8988T (cell line): ENCODE data around the gene TRIM65.
"Not testable (repeated sequence)": the region's sequence is repeated elsewhere in the genome, so short reads cannot be mapped to it uniquely, and the experiment has no call there.

Experiments
- DNase-seq: peaks from one replicate; pipeline ENCODE4 v3.0.0; 2011

Gene TRIM65

GRCh38 chr17:75895370-75896155 lies 1.2 kb downstream of the TRIM65 start:
- peak; percentile 54 for DNase-seq

GRCh38 chr17:75894049-75894733 lies 2.6 kb downstream of the TRIM65 start:
- DNase-seq, result no peak

GRCh38 chr17:75893305-75894048 lies 3.3 kb downstream of the TRIM65 start:
- DNase-seq, result no peak

GRCh38 chr17:75892556-75893224 lies 4.1 kb downstream of the TRIM65 start:
- no peak for DNase-seq

- DNase-seq, result no peak
Observed at GRCh38 chr17:75891605-75892555, 4.9 kb downstream of the TRIM65 start.

- no peak for DNase-seq
Observed at GRCh38 chr17:75891022-75891604, 5.6 kb downstream of the TRIM65 start.

GRCh38 chr17:75889454-75889853 lies 7.3 kb downstream of the TRIM65 start:
- DNase-seq, result no peak

GRCh38 chr17:75888484-75888883 lies 8.3 kb downstream of the TRIM65 start:
- no peak for DNase-seq

GRCh38 chr17:75885860-75886259 lies 10.9 kb downstream of the TRIM65 start:
- DNase-seq, result not testable (repeated sequence)

GRCh38 chr17:75885431-75885830 lies 11.3 kb downstream of the TRIM65 start:
- DNase-seq, result no peak

GRCh38 chr17:75881678-75882454 lies 14.9 kb downstream of the TRIM65 start:
- no peak for DNase-seq

GRCh38 chr17:75880266-75880665 lies 16.5 kb downstream of the TRIM65 start:
- DNase-seq, result no peak

GRCh38 chr17:75878174-75878998 lies 18.4 kb downstream of the TRIM65 start, which contains the start of gene TRIM47:
TSS of gene TRIM47 (minus strand) at chr17:75878581. CDS start at chr17:75878548, 33 bp downstream.
- DNase-seq, result peak; percentile 56

- no peak for DNase-seq
Observed at GRCh38 chr17:75877752-75878173, 19.0 kb downstream of the TRIM65 start.

- DNase-seq, result no peak
Observed at GRCh38 chr17:75876938-75877751, 19.6 kb downstream of the TRIM65 start.

GRCh38 chr17:75876190-75876937 lies 20.4 kb downstream of the TRIM65 start:
- no peak for DNase-seq

- DNase-seq, result no peak
Observed at GRCh38 chr17:75875940-75876189, 20.9 kb downstream of the TRIM65 start.
